Ishikawa (cell line): ENCODE data around the gene RABL6.

Experiments
- CEBPB ChIP-seq: IDR thresholded peaks from 2 replicates; pipeline ENCODE4 v1.6.1; 2012
- CREB1 ChIP-seq: IDR thresholded peaks from 2 replicates; pipeline ENCODE4 v1.6.1; 2012; ENCODE audit warnings: low read depth
- EGR1 ChIP-seq: IDR thresholded peaks from 2 replicates; pipeline ENCODE4 v1.6.1; 2012
- EP300 ChIP-seq: IDR thresholded peaks from 2 replicates; pipeline ENCODE4 v1.6.1; 2012; ENCODE audit warnings: borderline replicate concordance
- FOXM1 ChIP-seq: IDR thresholded peaks from 2 replicates; pipeline ENCODE4 v1.6.1; 2012; ENCODE audit warnings: low read depth, borderline replicate concordance
- MAX ChIP-seq: IDR thresholded peaks from 2 replicates; pipeline ENCODE4 v1.6.1; 2012
- NFIC ChIP-seq: IDR thresholded peaks from 2 replicates; pipeline ENCODE4 v1.6.1; 2012
- RAD21 ChIP-seq: IDR thresholded peaks from 2 replicates; pipeline ENCODE4 v1.6.1; 2012; ENCODE audit warnings: low read depth
- REST ChIP-seq: IDR thresholded peaks from 2 replicates; pipeline ENCODE4 v1.6.1; 2012; ENCODE audit warnings: low read depth, mild to moderate bottlenecking
- TAF1 ChIP-seq: IDR thresholded peaks from 2 replicates; pipeline ENCODE4 v1.6.1; 2012; ENCODE audit warnings: low read depth, mild to moderate bottlenecking
- TCF12 ChIP-seq: IDR thresholded peaks from 2 replicates; pipeline ENCODE4 v1.6.1; 2012; ENCODE audit warnings: low read depth
- TEAD4 ChIP-seq: IDR thresholded peaks from 2 replicates; pipeline ENCODE4 v1.6.1; 2012
- USF1 ChIP-seq: IDR thresholded peaks from 2 replicates; pipeline ENCODE4 v1.6.1; 2012
- YY1 ChIP-seq: IDR thresholded peaks from 2 replicates; pipeline ENCODE4 v1.6.1; 2012; ENCODE audit warnings: low read depth
- ZBTB7A ChIP-seq: IDR thresholded peaks from 2 replicates; pipeline ENCODE4 v1.6.1; 2012; ENCODE audit warnings: low read depth

RABL6 gene

GRCh38 chr9:136882109-136882946 is 74.6 kb downstream of the RABL6 start:
- TF ChIP-seq TEAD4 (no peak), MAX (0 out of 2 replicates have a peak, but pooled peaks have one; percentile 23)

GRCh38 chr9:136885950-136886578 is 78.3 kb downstream of the RABL6 start, which contains the start of gene TRAF2:
TSS of gene TRAF2 (plus strand) at chr9:136886516. CDS start at chr9:136898741, 12,225 bp downstream.
- 0 out of 2 replicates have a peak, but pooled peaks have one; percentile 2 for TF ChIP-seq EGR1
- peak; percentile 18; the same call in 1 of the 2 replicates for TF ChIP-seq YY1
- 0 out of 2 replicates have a peak, but pooled peaks have one; percentile 3 for TF ChIP-seq EP300
- no peak for TF ChIP-seq RAD21
- no peak for TF ChIP-seq NFIC
- no peak for TF ChIP-seq TEAD4
- TF ChIP-seq CREB1 = peak; percentile 74
- no peak for TF ChIP-seq CEBPB
- no peak; the same call in 1 of the 2 replicates for TF ChIP-seq TCF12
- TF ChIP-seq USF1 = 0 out of 2 replicates have a peak, but pooled peaks have one; percentile 31
- TF ChIP-seq TAF1 = peak; percentile 56; the same call in 1 of the 2 replicates
- TF ChIP-seq MAX = peak; percentile 83
- TF ChIP-seq ZBTB7A = 0 out of 2 replicates have a peak, but pooled peaks have one; percentile 12
- TF ChIP-seq REST = no peak
- TF ChIP-seq FOXM1 = no peak

- TF ChIP-seq MAX = no peak
- peak; percentile 93 for TF ChIP-seq ZBTB7A
- no peak for TF ChIP-seq EP300
- TF ChIP-seq YY1 = no peak
Observed at GRCh38 chr9:136886610-136887597, 79.2 kb downstream of the RABL6 start.

GRCh38 chr9:136888454-136888853 is 80.7 kb downstream of the RABL6 start:
- TF ChIP-seq YY1 (no peak), CEBPB (no peak), TEAD4 (no peak), TCF12 (no peak), CREB1 (no peak), TAF1 (no peak), FOXM1 (no peak), ZBTB7A (no peak), RAD21 (no peak), NFIC (no peak), USF1 (no peak), MAX (no peak), EGR1 (no peak), EP300 (no peak), REST (no peak)
